Activated naive CD4-positive, alpha-beta T cell treated with anti-CD3 and anti-CD28 coated beads for 36 hours (primary cell): ENCODE measurements around the gene LRRFIP1. TPM values are rescaled to one million over a fixed set of nuclear protein-coding genes. Genes with fewer than 3 reads are reported as not detected.

Experiments used
- CTCF ChIA-PET: fragments of 350-600 bp; sonication (Branson Sonifier 250); formaldehyde crosslinking; loops from one replicate; lab custom pipeline; 2021; ENCODE audit warnings: antibody characterized with exemption; lab: Charles Lee
- DNase-seq: peaks from one replicate; pipeline ENCODE4 v3.0.0-alpha.2; 2020
- H3K27ac Mint-ChIP-seq: one replicate; pipeline ENCODE4 v1.8.0; 2021; ENCODE audit warnings: mild to moderate bottlenecking, mixed read lengths
- H3K27me3 Mint-ChIP-seq: one replicate; pipeline ENCODE4 v1.8.0; 2021; ENCODE audit warnings: low read depth, mixed read lengths
- H3K36me3 Mint-ChIP-seq: one replicate; pipeline ENCODE4 v1.8.0; 2021; ENCODE audit warnings: low read depth, mixed read lengths
- H3K4me1 Mint-ChIP-seq: one replicate; pipeline ENCODE4 v1.8.0; 2021; ENCODE audit warnings: low read depth, mixed read lengths
- H3K4me3 Mint-ChIP-seq: one replicate; pipeline ENCODE4 v1.8.0; 2021; ENCODE audit warnings: mild to moderate bottlenecking, moderate library complexity, mixed read lengths
- H3K9me3 Mint-ChIP-seq: one replicate; pipeline ENCODE4 v1.8.0; 2021; ENCODE audit warnings: mixed read lengths
- intact Hi-C: fragments of 100-400 bp; cut with micrococcal nuclease; formaldehyde crosslinking; loops from one replicate; pipeline ENCODE4 v1.15.1; 2023
- total RNA-seq, 2 experiments: library from RNA; stranded (reverse); gene quantifications; one replicate each; pipeline ENCODE4 v1.2.3, GENCODE V29; 2021

LRRFIP1 gene, protein sequence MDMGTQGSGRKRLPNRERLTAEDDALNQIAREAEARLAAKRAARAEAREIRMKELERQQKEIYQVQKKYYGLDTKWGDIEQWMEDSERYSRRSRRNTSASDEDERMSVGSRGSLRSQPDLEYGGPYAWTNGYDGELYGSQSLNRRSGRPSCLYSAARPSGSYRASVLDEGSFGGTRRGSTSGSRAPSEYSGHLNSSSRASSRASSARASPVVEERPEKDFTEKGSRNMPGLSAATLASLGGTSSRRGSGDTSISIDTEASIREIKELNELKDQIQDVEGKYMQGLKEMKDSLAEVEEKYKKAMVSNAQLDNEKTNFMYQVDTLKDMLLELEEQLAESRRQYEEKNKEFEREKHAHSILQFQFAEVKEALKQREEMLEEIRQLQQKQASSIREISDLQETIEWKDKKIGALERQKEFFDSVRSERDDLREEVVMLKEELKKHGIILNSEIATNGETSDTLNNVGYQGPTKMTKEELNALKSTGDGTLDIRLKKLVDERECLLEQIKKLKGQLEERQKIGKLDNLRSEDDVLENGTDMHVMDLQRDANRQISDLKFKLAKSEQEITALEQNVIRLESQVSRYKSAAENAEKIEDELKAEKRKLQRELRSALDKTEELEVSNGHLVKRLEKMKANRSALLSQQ
- total RNA-seq, result 100 to 1,000 TPM; 154 to 155 TPM

DNA sequence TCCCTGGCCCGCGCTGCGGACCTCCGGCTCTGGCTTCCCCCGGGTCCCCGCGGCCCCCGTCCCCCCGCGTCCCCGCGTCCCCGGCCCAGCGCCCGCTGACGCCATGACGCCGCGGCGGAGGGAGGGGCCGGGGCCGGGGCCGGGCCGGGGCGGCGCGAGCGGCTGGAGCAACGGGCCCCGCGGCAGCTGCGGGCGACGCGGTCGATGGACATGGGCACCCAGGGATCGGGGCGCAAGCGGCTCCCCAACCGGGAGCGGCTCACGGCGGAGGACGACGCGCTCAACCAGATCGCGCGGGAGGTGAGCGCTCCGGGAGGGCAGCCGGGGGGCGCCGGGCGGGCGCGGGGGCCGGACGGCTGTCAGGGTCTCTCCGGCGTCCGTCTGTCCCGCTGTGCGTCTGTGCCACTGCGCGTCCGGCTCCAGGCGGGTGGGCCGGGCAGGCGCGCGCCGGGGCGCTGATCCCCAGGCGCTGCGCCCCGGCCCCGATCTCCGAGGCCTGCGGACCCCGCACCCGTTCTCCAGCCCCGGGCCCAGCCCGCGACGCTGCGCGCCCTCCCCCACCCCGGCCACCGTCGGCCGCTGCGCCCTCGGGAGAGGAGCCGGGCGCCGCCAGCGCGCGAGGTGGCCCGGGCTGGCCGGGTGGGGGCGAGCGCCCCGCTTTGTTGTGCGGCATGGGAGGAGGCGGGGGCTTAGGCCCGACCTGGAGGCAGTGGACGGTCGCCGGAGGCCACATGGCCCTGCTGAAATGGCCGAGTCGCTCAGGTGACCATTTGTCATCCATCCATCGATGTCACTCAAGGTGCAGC lies at the start of gene LRRFIP1:
LRRFIP1 (plus strand) TSS at position 147 of the 806 bp plus-strand sequence; CDS start at position 205, 58 bp downstream.
- peaks cover 3% of the 10 kb centered on the region for H3K36me3 Mint-ChIP-seq
- H3K9me3 Mint-ChIP-seq, result no peaks in the 10 kb centered on the region
- peak within 1 kb of the TSS; percentile 82 for H3K4me3 Mint-ChIP-seq
- no peak within 1 kb of the TSS for H3K27ac Mint-ChIP-seq
- CTCF ChIA-PET, result interaction anchor here (1.1 kb wide), 1 partner anchor 117 kb away, joined by 3 read pairs; no protein-coding TSS in a partner anchor
- peaks cover 20% of the 10 kb centered on the region for H3K4me1 Mint-ChIP-seq
- intact Hi-C loops, result no loop called here
- DNase-seq, result peak; percentile 32
- H3K27me3 Mint-ChIP-seq, result peaks cover 6% of the 10 kb centered on the region

DNA sequence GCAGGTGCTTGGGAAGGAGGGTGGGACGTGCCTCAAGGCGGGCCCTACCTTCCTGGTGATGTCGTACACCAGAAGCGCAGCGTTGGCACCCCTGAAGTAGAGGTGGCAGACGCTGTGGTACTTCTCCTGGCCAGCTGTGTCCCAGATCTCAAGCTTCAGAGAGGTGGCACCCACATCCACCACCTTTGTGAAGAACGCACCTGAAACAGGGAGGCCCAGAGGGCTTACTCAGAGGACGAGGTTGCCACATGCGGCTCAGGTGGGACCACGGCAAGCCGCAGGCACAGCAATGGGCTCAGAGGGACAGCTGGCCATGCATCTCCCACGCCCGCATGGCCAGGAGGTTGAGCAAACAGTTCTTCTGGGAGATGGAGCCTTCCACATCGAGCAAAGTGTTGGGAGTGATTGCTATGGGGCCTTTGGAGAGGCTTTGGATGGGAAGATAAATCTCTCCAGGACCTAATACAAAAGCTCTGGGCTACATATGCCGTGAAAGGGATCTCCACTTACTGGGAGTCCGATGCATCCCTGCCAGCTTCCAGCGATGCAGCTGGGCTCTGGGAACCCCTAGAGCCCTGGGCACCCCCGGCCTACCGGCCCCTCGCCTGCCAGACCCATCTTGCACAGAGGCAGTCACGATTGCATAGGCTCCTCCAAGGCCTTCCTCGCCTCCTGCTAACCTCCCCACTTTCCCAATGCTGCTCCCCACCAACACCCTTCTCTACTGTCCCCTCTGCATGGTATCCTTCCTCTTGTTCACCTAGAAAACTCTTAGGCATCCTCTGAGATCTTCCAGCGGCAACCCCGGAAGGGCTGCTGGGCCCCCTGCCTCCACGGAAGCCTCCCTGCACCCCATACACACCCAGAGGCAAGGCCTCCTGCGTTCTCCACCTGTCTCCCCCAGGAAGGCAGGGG lies 49.2 kb upstream of the LRRFIP1 start:
- Mint-ChIP-seq H3K4me1 (peaks cover 4% of the 10 kb centered on the region), H3K9me3 (no peaks in the 10 kb centered on the region), H3K4me3 (no peak overlapping the region), H3K36me3 (no peaks in the 10 kb centered on the region), H3K27me3 (no peaks in the 10 kb centered on the region), H3K27ac (no peak overlapping the region)
- intact Hi-C loops, result loop anchor here (10.0 kb wide), 1 partner anchor 453 kb away; no protein-coding TSS in a partner anchor
- CTCF ChIA-PET, result interaction anchor here (8.5 kb wide), 1 partner anchor 67 kb away, joined by 300 read pairs; no protein-coding TSS in a partner anchor
- DNase-seq, result no peak

DNA sequence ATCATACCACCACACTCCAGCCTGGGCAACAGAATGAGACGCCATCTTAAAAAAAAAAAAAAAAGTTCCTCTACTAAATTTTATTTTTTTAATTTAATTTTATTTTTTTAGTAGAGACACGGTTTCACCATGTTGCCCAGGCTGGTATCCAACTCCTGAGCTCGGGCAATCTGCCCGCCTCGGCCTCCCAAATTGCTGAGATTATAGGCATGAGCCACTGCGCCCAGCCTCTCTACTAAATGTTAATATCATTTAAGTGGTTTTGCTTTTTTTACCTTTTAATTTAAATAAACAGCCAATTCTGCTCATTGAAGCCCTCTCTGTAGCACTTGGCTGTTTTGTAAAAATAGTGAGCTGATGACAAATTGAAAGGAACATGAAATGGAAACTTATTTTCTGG lies 46.1 kb upstream of the LRRFIP1 start:
- Mint-ChIP-seq H3K4me1 (peaks cover 4% of the 10 kb centered on the region), H3K36me3 (no peaks in the 10 kb centered on the region), H3K27ac (peak overlapping the region; percentile 56), H3K9me3 (no peaks in the 10 kb centered on the region), H3K4me3 (no peak overlapping the region), H3K27me3 (no peaks in the 10 kb centered on the region)
- intact Hi-C loops, result loop anchor here (1.0 to 2.0 kb wide), 8 partner anchors 22 to 682 kb away; no protein-coding TSS in a partner anchor
- no peak for DNase-seq
- CTCF ChIA-PET, result interaction anchor here (0.6 to 5.1 kb wide), 19 partner anchors 9 to 675 kb away, joined by 3 to 34 read pairs (median 4); partner anchors contain the start of gene RAB17

DNA sequence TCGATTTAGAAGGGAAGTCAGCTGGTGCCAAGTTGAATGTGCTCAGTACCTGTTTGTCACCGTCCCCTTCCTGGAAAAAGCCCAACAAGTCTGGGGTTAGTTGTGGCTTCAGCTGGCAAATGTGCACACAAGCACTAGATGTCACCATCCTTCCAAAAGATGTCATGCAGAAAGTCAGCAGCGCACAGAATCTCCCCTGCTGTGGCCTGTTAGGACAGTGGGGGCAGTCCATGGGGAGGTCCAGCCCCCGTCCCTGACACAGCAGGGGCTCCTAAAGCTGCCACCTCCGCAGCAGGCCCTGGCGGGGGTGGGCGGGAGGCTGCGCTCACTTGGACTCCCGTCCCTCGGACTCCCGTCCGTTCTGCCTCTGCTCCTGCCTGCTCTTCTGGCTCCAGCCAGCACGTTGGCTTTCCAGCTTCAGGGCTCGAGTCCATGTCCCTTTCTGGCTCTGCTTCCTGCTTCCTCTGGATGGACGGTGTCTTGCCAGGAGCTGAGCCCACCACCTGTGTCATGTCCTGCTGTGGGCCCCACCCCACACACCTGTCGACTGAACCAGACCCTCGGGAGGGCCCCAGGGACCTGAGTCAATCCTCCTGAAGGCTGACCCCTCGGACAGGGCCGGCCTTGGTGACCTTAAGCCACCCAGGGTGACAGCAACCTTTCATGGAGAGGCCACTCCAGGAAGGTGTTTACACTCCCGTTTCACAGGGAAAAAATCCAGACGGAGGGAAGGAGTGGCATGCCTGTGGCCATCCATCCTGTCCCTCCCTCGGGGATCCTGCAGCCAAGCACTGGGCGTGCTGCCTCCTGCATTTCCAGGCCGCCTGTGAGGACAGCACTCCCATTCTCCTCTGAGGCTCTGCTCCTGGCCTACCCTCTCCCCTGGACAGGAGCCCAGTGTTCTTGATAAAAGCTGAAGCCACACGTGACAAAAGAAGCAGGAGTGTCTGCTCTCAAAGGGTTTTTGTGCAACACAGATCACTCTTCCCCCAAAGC lies 45.3 kb upstream of the LRRFIP1 start:
- CTCF ChIA-PET, result interaction anchor here (0.5 to 5.1 kb wide), 22 partner anchors 8 to 683 kb away, joined by 3 to 34 read pairs (median 4); partner anchors contain the start of gene RAB17
- no peaks in the 10 kb centered on the region for H3K9me3 Mint-ChIP-seq
- peak overlapping the region; percentile 56 for H3K27ac Mint-ChIP-seq
- H3K4me1 Mint-ChIP-seq, result peaks cover 4% of the 10 kb centered on the region
- H3K36me3 Mint-ChIP-seq, result no peaks in the 10 kb centered on the region
- intact Hi-C loops, result loop anchor here (1.0 to 2.0 kb wide), 8 partner anchors 21 to 681 kb away; no protein-coding TSS in a partner anchor
- no peak overlapping the region for H3K4me3 Mint-ChIP-seq
- DNase-seq, result peak; percentile 87
- H3K27me3 Mint-ChIP-seq, result no peaks in the 10 kb centered on the region

DNA sequence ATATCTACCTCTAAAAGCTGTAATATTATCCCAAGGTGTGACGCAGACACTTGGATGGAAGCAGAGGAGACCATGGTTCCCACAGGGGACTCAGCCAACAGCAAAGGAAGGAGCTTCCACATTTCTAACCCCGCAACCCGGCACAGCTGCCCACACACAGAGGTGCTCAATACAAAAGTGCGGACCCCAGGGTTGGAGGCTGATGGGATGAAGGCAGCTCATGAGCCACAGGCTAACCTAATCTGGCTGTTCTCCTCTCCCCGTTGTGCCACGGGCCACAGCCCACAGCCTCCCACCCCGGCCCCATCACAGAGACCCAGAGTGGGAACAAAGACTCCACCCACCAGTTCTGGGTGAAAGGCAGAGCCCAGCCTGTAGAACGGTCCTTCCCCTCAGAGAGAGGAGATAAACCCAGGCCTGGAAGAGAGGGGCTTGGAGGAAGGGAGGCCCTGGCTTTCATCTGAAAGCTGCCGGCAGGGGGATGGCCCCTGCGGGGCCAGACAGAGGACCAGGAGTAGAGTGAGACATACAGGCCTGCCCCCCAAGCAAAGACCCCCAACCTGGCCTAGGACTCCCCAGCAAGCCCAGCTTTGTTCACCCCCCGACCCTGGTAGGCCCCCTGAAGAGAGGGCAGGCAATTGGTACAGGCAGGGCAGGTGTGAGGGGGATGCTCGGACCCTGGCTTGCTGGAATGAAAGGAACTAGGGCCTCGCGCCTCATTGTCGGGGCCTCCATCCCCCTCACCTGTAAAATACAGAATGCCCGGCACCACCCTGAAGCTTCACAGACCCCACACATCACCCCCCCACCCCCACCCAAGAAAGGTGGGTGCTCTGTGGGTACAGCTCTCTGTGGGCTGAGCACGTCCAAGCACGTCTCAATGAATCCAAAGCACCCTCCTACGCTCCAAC lies 43.7 kb upstream of the LRRFIP1 start:
- Mint-ChIP-seq H3K4me3 (no peak overlapping the region), H3K27ac (no peak overlapping the region), H3K9me3 (no peaks in the 10 kb centered on the region), H3K4me1 (peaks cover 4% of the 10 kb centered on the region), H3K36me3 (no peaks in the 10 kb centered on the region), H3K27me3 (no peaks in the 10 kb centered on the region)
- intact Hi-C loops, result no loop called here
- CTCF ChIA-PET, result interaction anchor here (0.5 to 5.1 kb wide), 5 partner anchors 11 to 253 kb away, joined by 3 to 34 read pairs (median 9); no protein-coding TSS in a partner anchor
- DNase-seq, result no peak

DNA sequence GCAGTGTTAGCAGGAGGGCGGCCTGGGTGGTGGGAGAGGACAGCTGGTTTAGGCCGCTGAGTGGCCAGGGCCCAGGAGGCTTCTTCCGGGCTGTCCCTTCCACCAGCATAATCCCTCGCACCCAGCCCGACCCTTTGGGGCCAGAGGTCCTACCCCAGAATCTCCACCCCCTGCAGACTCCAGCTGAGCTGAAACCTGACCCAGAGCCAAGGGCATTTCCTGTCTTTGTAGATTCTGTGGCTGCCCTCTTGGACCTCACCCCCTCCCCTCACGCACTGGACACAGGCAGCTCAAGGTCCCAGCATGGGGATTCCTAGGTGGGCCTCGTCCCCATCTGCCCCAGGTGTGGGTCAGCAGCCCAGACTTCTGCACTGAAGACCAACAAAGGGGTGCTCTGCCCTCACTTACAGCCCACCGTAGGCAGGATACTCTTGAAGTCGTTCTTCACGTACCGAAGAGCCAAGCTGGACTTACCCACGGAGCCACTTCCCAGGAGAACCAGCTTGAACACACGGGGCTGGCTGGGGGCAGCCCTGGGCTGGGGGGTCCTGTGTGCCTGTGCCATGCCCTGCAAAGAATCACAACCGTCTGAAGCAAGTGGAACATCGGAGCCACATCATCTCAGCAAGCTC lies 41.7 kb upstream of the LRRFIP1 start:
- Mint-ChIP-seq H3K27me3 (no peaks in the 10 kb centered on the region), H3K36me3 (no peaks in the 10 kb centered on the region), H3K4me3 (no peak overlapping the region), H3K4me1 (peaks cover 4% of the 10 kb centered on the region), H3K27ac (no peak overlapping the region), H3K9me3 (no peaks in the 10 kb centered on the region)
- DNase-seq, result no peak
- intact Hi-C loops, result no loop called here
- CTCF ChIA-PET, result interaction anchor here (0.7 to 5.1 kb wide), 7 partner anchors 13 to 118 kb away, joined by 3 to 34 read pairs (median 4); no protein-coding TSS in a partner anchor

DNA sequence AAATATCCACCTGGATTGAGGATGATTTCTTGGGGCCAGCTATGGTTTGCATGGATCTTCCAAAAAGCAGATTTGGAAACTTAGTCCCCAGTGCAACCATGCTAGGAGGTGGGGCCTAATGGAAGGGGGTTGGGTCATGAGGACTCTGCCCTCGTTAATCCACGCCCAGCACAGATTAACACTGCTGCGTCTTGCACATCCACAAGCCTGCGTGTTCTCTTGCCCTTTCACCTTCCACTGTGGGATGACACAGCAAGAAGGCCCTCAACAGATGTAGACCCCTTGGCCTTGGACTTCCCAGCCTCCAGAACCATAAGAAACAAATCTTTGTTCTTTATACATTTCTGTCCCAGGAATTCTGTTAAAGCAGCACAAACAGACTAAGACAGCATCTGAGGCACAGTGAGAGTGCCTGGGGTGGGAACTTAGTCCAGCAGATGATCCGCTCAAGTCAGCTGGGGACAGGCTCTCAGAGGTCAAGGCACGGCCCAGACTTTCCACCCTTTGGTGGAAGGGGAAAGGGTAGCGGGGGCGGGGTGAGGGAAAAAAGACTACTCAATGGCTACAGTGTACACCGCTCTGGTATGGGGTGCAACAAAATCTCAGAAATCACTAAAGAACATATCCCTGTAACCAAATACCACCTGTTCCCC lies 39.2 kb upstream of the LRRFIP1 start:
- H3K9me3 Mint-ChIP-seq, result no peaks in the 10 kb centered on the region
- no peaks in the 10 kb centered on the region for H3K36me3 Mint-ChIP-seq
- no peak overlapping the region for H3K27ac Mint-ChIP-seq
- H3K27me3 Mint-ChIP-seq, result no peaks in the 10 kb centered on the region
- peaks cover 10% of the 10 kb centered on the region for H3K4me1 Mint-ChIP-seq
- CTCF ChIA-PET, result interaction anchor here (0.7 kb wide), 2 partner anchors 385 to 679 kb away, joined by 3 to 4 read pairs; no protein-coding TSS in a partner anchor
- DNase-seq, result no peak
- no peak overlapping the region for H3K4me3 Mint-ChIP-seq
- intact Hi-C loops, result no loop called here

DNA sequence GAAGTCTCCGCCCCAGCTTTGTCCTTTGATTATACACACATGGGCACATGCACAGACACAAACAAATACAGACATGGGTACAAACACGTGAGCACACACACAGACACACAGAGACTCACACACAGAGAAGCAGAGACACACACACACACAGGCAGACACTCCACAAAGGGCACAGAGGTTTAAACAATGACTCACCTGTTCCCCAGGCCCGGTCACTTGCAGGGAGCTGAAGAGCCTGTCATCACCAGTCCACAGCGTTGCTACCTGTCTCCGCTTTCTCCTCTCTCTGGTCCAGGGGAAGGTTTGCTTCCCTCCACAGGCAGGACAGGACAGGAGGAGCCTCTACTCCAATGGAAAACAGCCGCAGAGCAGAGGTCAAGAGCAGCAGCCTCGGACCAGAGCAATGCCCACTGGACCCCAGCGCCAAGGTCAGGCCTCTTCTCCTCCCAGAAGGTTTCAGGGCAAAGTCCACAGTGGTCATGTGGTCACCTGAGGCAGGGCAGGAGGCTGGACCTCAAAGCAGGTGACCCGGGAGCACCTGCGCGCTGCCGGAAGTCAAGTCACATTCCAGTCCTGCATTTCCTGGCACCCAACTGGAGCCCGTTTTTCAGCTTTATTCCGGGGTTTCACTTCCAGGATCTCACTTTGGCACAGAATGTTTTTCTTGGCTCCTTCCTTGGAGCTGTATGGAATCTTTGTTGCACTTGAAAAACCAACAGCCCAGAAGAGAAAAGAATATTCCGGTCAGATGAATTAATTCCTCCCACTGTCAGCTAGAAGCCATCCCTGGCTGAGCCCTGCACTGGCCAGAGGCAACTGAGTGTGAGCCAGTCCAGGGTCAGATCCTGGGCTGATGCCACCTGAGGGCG lies 36.9 kb upstream of the LRRFIP1 start, which contains the start of gene RAB17:
RAB17 (minus strand) TSS at position 463 of the 869 bp plus-strand sequence. CDS start 4,580 bp downstream, outside the sequence.
- Mint-ChIP-seq H3K4me3 (peak within 1 kb of the TSS; percentile 21), H3K27ac (no peak within 1 kb of the TSS), H3K9me3 (no peaks in the 10 kb centered on the region), H3K36me3 (no peaks in the 10 kb centered on the region), H3K27me3 (no peaks in the 10 kb centered on the region), H3K4me1 (peaks cover 10% of the 10 kb centered on the region)
- no peak for DNase-seq
- CTCF ChIA-PET, result interaction anchor here (1.3 kb wide), 1 partner anchor 9 kb away, joined by 3 read pairs; no protein-coding TSS in a partner anchor
- intact Hi-C loops, result no loop called here
